Activated CD8-positive, alpha-beta memory T cell treated with anti-CD3 and anti-CD28 coated beads for 36 hours (primary cell): ENCODE results near the gene ERLEC1. TPM values are rescaled to one million over a fixed set of nuclear protein-coding genes. Genes with fewer than 3 reads are reported as not detected.

Source experiments
- CTCF ChIA-PET: fragments of 350-600 bp; sonication (Branson Sonifier 250); formaldehyde crosslinking; loops from one replicate; lab custom pipeline; 2021; ENCODE audit warnings: antibody characterized with exemption; lab: Charles Lee
- POLR2A ChIA-PET: fragments of 350-600 bp; sonication (Branson Sonifier 250); formaldehyde crosslinking; loops from one replicate; lab custom pipeline; 2021; ENCODE audit warnings: antibody characterized with exemption; lab: Charles Lee
- total RNA-seq, 2 experiments: library from RNA; stranded (reverse); gene quantifications; one replicate each; pipeline ENCODE4 v1.2.3, GENCODE V29; 2021

The ERLEC1 gene
- total RNA-seq, 2 experiments from 2014 or later = 25.2 to 26.0 TPM

DNA sequence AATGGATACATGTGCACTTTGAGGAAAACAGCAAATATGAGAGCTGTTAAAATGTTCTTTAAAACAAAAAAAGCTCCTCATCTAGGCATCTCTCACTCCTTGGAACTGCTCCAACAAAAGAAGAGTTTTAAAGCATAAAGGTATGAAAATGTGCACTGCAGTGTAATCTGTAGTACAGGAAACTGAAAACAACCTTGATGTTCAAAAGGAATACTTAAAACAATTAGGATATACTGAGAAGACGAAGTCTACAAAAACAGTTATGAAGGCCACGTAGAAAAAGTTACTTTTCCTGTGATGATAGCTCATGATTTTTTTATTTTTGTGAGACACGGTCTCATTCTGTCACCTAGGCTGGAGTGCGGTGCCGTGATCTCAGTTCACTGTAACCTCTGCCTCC lies 75.0 kb downstream of the ERLEC1 start:
- ChIA-PET POLR2A (no interaction called here), CTCF (no interaction called here)

DNA sequence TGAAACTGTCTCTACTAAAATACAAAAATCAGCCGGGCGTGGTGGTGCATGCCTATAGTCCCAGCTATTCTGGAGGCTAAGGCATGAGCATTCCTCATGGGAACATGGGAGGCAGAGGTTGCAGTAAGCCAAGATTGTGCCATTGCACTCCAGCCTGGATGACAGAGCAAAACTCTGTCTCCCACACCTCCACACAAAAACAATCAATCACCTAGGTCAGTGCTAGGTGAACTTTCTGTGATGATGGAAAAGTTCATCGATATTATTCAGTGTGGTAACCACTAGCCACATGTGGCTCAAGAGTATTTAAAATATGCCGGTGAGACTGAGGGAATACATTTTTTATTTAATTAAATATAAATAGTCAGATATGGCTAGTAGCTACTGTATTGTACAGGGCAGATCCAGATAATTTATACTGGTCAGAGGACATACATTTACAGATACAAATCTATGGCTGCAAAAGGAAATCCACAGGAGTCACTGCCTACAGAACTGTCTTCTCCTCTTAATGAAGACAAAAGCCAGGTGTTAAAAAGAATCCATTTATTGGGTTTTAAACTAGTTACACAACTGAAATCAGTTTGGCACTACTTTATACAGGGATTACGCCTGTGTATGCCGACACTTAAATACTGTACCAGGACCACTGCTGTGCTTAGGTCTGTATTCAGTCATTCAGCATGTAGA lies 76.8 kb downstream of the ERLEC1 start:
- CTCF ChIA-PET = no interaction called here
- POLR2A ChIA-PET = no interaction called here

DNA sequence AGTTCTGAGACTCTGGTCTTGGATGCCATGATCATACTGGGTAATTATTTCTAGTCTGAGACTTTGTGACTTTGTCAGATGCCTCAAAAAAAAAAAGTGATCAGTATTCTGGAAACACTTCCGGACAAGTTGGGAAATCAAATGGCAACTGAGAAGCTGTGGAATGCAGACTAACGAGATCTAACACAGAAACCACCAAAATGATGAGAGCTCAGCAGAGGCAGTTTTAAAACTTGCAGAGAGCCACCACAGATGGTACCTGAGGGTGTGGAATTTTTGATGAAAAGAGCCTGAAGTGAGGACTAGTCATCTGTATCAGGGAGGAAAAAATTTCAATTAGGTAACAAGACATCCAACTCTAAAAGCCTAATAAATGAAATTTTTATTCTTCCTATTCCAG lies 78.4 kb downstream of the ERLEC1 start:
- CTCF ChIA-PET = no interaction called here
- POLR2A ChIA-PET = no interaction called here

DNA sequence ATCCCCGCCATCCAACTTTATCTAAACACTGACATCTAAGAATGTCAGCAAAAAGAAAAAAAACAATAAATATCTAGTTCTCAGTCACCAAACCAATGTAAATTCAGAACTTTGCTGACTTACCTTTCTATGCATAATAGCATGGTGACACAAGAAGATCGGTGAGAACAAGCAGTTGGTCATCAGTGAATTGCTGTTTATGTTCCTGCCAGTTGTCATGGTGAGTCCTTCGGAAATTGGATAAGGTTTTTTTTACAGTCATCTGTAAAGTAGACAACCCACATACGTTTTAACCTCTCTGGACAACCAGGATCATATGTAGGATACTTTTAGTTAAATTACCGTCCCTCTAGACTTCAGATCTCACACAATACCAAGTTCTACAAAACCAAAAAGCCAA lies 79.1 kb downstream of the ERLEC1 start:
- POLR2A ChIA-PET = no interaction called here

DNA sequence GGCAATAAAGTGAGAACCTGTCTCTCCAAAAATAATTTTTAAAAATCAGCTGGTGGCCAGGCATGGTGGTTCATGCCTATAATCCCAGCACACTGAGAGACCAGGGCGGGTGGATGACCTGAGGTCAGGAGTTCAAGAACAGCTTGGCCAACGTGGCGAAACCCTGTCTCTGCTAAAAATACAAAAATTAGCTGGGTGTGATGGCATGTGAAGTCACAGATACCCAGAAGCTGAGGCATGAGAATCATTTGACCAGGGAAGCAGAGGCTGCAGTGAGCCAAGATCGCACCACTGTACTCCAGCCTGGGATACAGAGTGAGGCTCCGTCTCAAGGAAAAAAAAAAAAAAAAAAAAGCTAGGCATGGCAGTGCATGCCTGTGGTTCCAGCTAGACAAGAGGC lies 80.3 kb downstream of the ERLEC1 start:
- ChIA-PET POLR2A (interaction anchor here (0.5 kb wide), 1 partner anchor 10 kb away, joined by 5 read pairs; no protein-coding TSS in a partner anchor), CTCF (interaction anchor here (0.6 kb wide), 1 partner anchor 1969 kb away, joined by 3 read pairs; no protein-coding TSS in a partner anchor)

More for the DNA sequence above, 79.1 kb downstream of the ERLEC1 start:
- CTCF ChIA-PET = no interaction called here

DNA sequence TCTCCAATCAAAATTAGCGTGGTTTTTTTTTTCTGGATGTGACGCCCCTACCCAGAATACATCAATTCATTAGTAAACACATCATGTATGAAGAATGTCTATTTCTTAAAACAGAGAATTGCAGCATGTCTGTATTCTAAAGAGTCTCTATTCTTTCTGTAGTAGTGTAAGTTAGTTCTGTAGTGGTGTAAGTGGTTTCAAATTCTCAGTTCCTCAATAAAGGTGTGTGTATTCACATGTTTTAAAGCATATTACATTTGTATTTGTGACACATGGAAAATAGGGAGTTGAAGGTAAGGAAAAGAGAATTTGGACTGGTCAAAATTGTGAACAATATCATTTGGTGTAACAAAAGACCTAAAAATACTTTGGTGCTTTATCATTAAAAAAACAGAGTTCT lies 80.9 kb downstream of the ERLEC1 start:
- CTCF ChIA-PET = interaction anchor here (0.6 kb wide), 1 partner anchor 1968 kb away, joined by 3 read pairs; no protein-coding TSS in a partner anchor

More for the DNA sequence above, 80.9 kb downstream of the ERLEC1 start:
- POLR2A ChIA-PET = interaction anchor here (0.5 kb wide), 1 partner anchor 9 kb away, joined by 5 read pairs; no protein-coding TSS in a partner anchor

Other genes starting within 250 kb of the ERLEC1 start
- gene CHAC2, start 19.2 kb upstream of the ERLEC1 start, total RNA-seq = 10 to 100 TPM; 24.9 to 25.7 TPM
- 10 to 100 TPM; 19.1 to 19.5 TPM for gene ASB3, start 91 bp upstream of the ERLEC1 start, total RNA-seq
- gene GPR75, start 72.9 kb downstream of the ERLEC1 start, total RNA-seq = 1 to 10 TPM; 2.0 to 2.2 TPM
- gene PSME4, start 183.9 kb downstream of the ERLEC1 start, total RNA-seq = 10 to 100 TPM; 47.9 to 52.3 TPM